ENCODE measurements around the gene IBSP.

GRCh38 chr4:87855559-87855958, 56.2 kb downstream of the IBSP start:
- TF ChIP-seq POLR2A (IDR thresholded peaks at IDR 0.05), result no peak
- TF ChIP-seq CTCF (IDR thresholded peaks at IDR 0.05 in 8 of 11, conservative IDR thresholded peaks at IDR 0.05 in 3 of 11), result no peak
